Hepatocyte (in vitro differentiated cells): ENCODE data around the gene ARAP1.

Experiments
- CTCF ChIP-seq: fragments of 200-600 bp; sonication (generic); IDR thresholded peaks from 2 replicates; pipeline ENCODE4 v1.5.1; 2016; ENCODE audit warnings: antibody characterized with exemption, mild to moderate bottlenecking; ENCODE audit not compliant: poor library complexity
- EZH2 ChIP-seq: fragments of 200-600 bp; sonication (generic); IDR thresholded peaks from 2 replicates; pipeline ENCODE4 v1.6.1; 2016; ENCODE audit warnings: antibody characterized with exemption, mild to moderate bottlenecking, borderline replicate concordance

DNA sequence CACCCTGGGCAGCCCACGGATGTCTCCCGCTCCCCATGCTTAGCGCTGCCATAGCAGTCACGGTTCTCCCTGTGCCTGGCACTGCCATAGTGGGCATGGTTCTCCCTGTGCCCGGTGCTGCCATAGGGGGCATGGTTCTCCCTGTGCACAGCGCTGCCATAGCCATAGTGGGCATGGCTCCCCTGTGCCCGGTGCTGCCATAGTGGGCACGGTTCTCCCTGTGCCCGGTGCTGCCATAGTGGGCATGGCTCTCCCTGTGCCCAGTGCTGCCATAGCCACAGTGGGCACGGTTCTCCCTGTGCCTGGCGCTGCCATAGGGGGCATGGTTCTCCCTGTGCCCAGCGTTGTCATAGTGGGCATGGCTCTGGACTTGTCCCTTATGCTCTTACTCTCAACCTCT is 19.9 kb upstream of the ARAP1 start:
- TF ChIP-seq CTCF (no peak), EZH2 (no peak)
